HG02870 (cell line): ENCODE data around the gene RPH3AL.

Experiments used
- ATAC-seq: cut with Tn5 transposase; IDR thresholded peaks from one replicate; pipeline ENCODE4 v1.9.1; 2021; ENCODE audit warnings: mild to moderate bottlenecking, moderate library complexity; ENCODE audit not compliant: unreplicated experiment

The RPH3AL gene

GRCh38 chr17:337022-337420, 15.6 kb downstream of the RPH3AL start:
- no peak for ATAC-seq

- ATAC-seq, result no peak
Observed at GRCh38 chr17:336110-337021, 16.2 kb downstream of the RPH3AL start.

- ATAC-seq, result no peak
Observed at GRCh38 chr17:335691-336090, 16.9 kb downstream of the RPH3AL start.

- no peak for ATAC-seq
Observed at GRCh38 chr17:334974-335481, 17.6 kb downstream of the RPH3AL start.

- no peak for ATAC-seq
Observed at GRCh38 chr17:333626-334396, 18.8 kb downstream of the RPH3AL start.

- no peak for ATAC-seq
Observed at GRCh38 chr17:332558-333322, 19.9 kb downstream of the RPH3AL start.

GRCh38 chr17:332023-332422, 20.6 kb downstream of the RPH3AL start:
- ATAC-seq, result no peak

GRCh38 chr17:330993-331701, 21.5 kb downstream of the RPH3AL start:
- no peak for ATAC-seq

- no peak for ATAC-seq
Observed at GRCh38 chr17:329784-330420, 22.7 kb downstream of the RPH3AL start.

- ATAC-seq, result no peak
Observed at GRCh38 chr17:327971-328370, 24.6 kb downstream of the RPH3AL start.

GRCh38 chr17:327296-327695, 25.3 kb downstream of the RPH3AL start:
- ATAC-seq, result no peak

- no peak for ATAC-seq
Observed at GRCh38 chr17:326010-326621, 26.5 kb downstream of the RPH3AL start.

GRCh38 chr17:325270-326009, 27.2 kb downstream of the RPH3AL start:
- ATAC-seq, result no peak

- ATAC-seq, result no peak
Observed at GRCh38 chr17:323721-324571, 28.7 kb downstream of the RPH3AL start.

- ATAC-seq, result no peak
Observed at GRCh38 chr17:323181-323580, 29.4 kb downstream of the RPH3AL start.

- no peak for ATAC-seq
Observed at GRCh38 chr17:322006-322780, 30.4 kb downstream of the RPH3AL start.

- no peak for ATAC-seq
Observed at GRCh38 chr17:321386-321941, 31.1 kb downstream of the RPH3AL start.
